C4-2B (cell line): Measurements from ENCODE around the gene SLC9A1.

Experiments used
- ZFX ChIP-seq: fragments of 450-650 bp; IDR thresholded peaks from 2 replicates; pipeline ENCODE4 v1.6.1; 2017
- TF ChIP-seq, protein P1 (sequence below): fragments of 450-650 bp; conservative IDR thresholded peaks from 2 replicates; pipeline ENCODE4 v1.5.1; 2017; ENCODE audit warnings: mild to moderate bottlenecking

- TF ChIP-seq, protein P1, sequence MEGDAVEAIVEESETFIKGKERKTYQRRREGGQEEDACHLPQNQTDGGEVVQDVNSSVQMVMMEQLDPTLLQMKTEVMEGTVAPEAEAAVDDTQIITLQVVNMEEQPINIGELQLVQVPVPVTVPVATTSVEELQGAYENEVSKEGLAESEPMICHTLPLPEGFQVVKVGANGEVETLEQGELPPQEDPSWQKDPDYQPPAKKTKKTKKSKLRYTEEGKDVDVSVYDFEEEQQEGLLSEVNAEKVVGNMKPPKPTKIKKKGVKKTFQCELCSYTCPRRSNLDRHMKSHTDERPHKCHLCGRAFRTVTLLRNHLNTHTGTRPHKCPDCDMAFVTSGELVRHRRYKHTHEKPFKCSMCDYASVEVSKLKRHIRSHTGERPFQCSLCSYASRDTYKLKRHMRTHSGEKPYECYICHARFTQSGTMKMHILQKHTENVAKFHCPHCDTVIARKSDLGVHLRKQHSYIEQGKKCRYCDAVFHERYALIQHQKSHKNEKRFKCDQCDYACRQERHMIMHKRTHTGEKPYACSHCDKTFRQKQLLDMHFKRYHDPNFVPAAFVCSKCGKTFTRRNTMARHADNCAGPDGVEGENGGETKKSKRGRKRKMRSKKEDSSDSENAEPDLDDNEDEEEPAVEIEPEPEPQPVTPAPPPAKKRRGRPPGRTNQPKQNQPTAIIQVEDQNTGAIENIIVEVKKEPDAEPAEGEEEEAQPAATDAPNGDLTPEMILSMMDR = no peak
- no peak for TF ChIP-seq ZFX
Measured at GRCh38 chr1:27122652-27123051, 32.3 kb downstream of the SLC9A1 start.
